SK-N-SH (cell line): ENCODE data around the gene CDCP1. TPM values are rescaled to one million over a fixed set of nuclear protein-coding genes. Genes with fewer than 3 reads are reported as not detected.

Experiments
- CTCF ChIA-PET: fragments of 300-600, 350-600 bp; formaldehyde crosslinking; extraction: SDS; loops from one replicate; lab custom pipeline; 2021; lab: Yijun Ruan, JAX
- POLR2A ChIA-PET: fragments of 350-600 bp; sonication (Branson Sonifier 250); formaldehyde crosslinking; extraction: SDS; loops from one replicate; lab custom pipeline; 2020; ENCODE audit warnings: antibody characterized with exemption, inconsistent platforms; lab: Yijun Ruan, JAX
- DNase-seq: peaks from one replicate; pipeline ENCODE4 v3.0.0; 2012
- H2AFZ ChIP-seq: fragments of 200-600 bp; sonication (generic); 2 replicates; pipeline ENCODE4 v1.8.1; 2016; ENCODE audit warnings: antibody characterized with exemption, mild to moderate bottlenecking, low read depth
- H3F3A ChIP-seq: fragments of 200-600 bp; sonication (generic); replicated peaks from 2 replicates; pipeline ENCODE3; 2016; ENCODE audit warnings: antibody characterized with exemption, mild to moderate bottlenecking; ENCODE audit not compliant: insufficient read depth
- H3K27ac ChIP-seq, 2 experiments: fragments of 200-500 bp in 1 of 2; fragments of 200-600 bp in 1 of 2; sonication (Bioruptor generic) in 1 of 2; sonication (generic), shearing (Covaris generic) in 1 of 2; 2 replicates each; pipeline versions ENCODE4 v1.5.1 to v1.6.1; 2014 to 2016; ENCODE audit warnings: low read depth in 2 of 2, inconsistent platforms in 1 of 2, low read length in 1 of 2, mild to moderate bottlenecking in 1 of 2, mixed read lengths in 1 of 2
- H3K27me3 ChIP-seq: fragments of 200-600 bp; sonication (generic), shearing (Covaris generic); 2 replicates; pipeline ENCODE4 v1.6.1; 2016; ENCODE audit warnings: mixed run types; ENCODE audit not compliant: insufficient read depth
- H3K36me3 ChIP-seq, 2 experiments: fragments of 200-500 bp in 1 of 2; fragments of 200-600 bp in 1 of 2; sonication (Bioruptor generic) in 1 of 2; sonication (generic) in 1 of 2; replicated peaks in 1 of 2; 2 replicates each; pipeline versions ENCODE3 to v1.5.1; 2014 to 2016; ENCODE audit warnings: low read length in 1 of 2, mild to moderate bottlenecking in 1 of 2; ENCODE audit not compliant: insufficient read depth in 2 of 2, control insufficient read depth in 1 of 2
- H3K4me1 ChIP-seq, 2 experiments: fragments of 200-500 bp in 1 of 2; fragments of 200-600 bp in 1 of 2; sonication (Bioruptor generic) in 1 of 2; sonication (generic), shearing (Covaris generic) in 1 of 2; 2 replicates each; pipeline versions ENCODE4 v1.5.1 to v1.6.1; 2014 to 2016; ENCODE audit warnings: low read depth in 1 of 2, low read length in 1 of 2, mixed run types in 1 of 2; ENCODE audit not compliant: insufficient read depth in 2 of 2, control insufficient read depth in 1 of 2
- H3K4me2 ChIP-seq: fragments of 200-600 bp; sonication (generic), shearing (Covaris generic); 2 replicates; pipeline ENCODE4 v1.6.1; 2017; ENCODE audit warnings: mixed run types
- H3K4me3 ChIP-seq, 2 experiments: fragments of 200-500 bp in 1 of 2; fragments of 200-600 bp in 1 of 2; sonication (Bioruptor generic) in 1 of 2; sonication (generic), shearing (Covaris generic) in 1 of 2; 2 replicates each; pipeline versions ENCODE4 v1.5.1 to v1.8.1; 2014 to 2016; ENCODE audit warnings: low read depth in 2 of 2, inconsistent platforms in 1 of 2, low read length in 1 of 2, mild to moderate bottlenecking in 1 of 2, mixed read lengths in 1 of 2, moderate library complexity in 1 of 2
- H3K79me2 ChIP-seq: fragments of 200-600 bp; sonication (generic); 2 replicates; pipeline ENCODE4 v1.8.1; 2017; ENCODE audit warnings: mild to moderate bottlenecking; ENCODE audit not compliant: insufficient read depth
- H3K9ac ChIP-seq: fragments of 200-600 bp; sonication (generic); 2 replicates; pipeline ENCODE4 v1.6.1; 2017; ENCODE audit warnings: mixed run types
- H3K9me2 ChIP-seq: fragments of 200-600 bp; sonication (generic); 2 replicates; pipeline ENCODE4 v1.6.1; 2017; ENCODE audit warnings: mixed run types
- H3K9me3 ChIP-seq: fragments of 200-600 bp; sonication (generic); 2 replicates; pipeline ENCODE4 v1.6.1; 2017; ENCODE audit warnings: mixed run types, mild to moderate bottlenecking, moderate library complexity
- H4K20me1 ChIP-seq: fragments of 200-600 bp; sonication (generic); 2 replicates; pipeline ENCODE4 v1.6.1; 2017; ENCODE audit warnings: mild to moderate bottlenecking, mixed run types; ENCODE audit not compliant: insufficient read depth
- EP300 ChIP-seq, 2 experiments: IDR thresholded peaks; 2 replicates each; pipeline versions ENCODE4 v1.4.0 to v1.6.1; 2012; ENCODE audit warnings: borderline replicate concordance in 1 of 2, low read depth in 1 of 2, low read length in 1 of 2
- EZH2phosphoT487 ChIP-seq: fragments of 200-600 bp; sonication (generic); IDR thresholded peaks from 2 replicates; pipeline ENCODE4 v1.6.1; 2017; ENCODE audit warnings: low read depth, mixed run types, mild to moderate bottlenecking, antibody characterized with exemption, moderate library complexity, borderline replicate concordance
- FOSL2 ChIP-seq: IDR thresholded peaks from 2 replicates; pipeline ENCODE4 v1.4.0; 2012; ENCODE audit warnings: low read depth, mild to moderate bottlenecking, moderate library complexity, borderline replicate concordance
- GATA2 ChIP-seq: sonication (generic); formaldehyde crosslinking; IDR thresholded peaks from 2 replicates; pipeline ENCODE4 v1.5.0; 2020; ENCODE audit warnings: mild to moderate bottlenecking, missing genetic modification reagents
- JUND ChIP-seq: IDR thresholded peaks from 2 replicates; pipeline ENCODE4 v1.4.0; 2012
- MAX ChIP-seq: IDR thresholded peaks from 2 replicates; pipeline ENCODE4 v1.4.0; 2012; ENCODE audit warnings: low read depth
- MEF2A ChIP-seq: IDR thresholded peaks from 2 replicates; pipeline ENCODE4 v1.4.0; 2012; ENCODE audit warnings: low read depth, borderline replicate concordance
- PBX3 ChIP-seq: IDR thresholded peaks from 2 replicates; pipeline ENCODE4; 2012
- RAD21 ChIP-seq: IDR thresholded peaks from 2 replicates; pipeline ENCODE4 v1.6.1; 2012; ENCODE audit warnings: mild to moderate bottlenecking, low read length
- REST ChIP-seq: IDR thresholded peaks from 2 replicates; pipeline ENCODE4 v1.6.1; 2012; ENCODE audit warnings: mild to moderate bottlenecking, low read depth, low read length, moderate library complexity
- RFX5 ChIP-seq: IDR thresholded peaks from 2 replicates; pipeline ENCODE4 v1.6.1; 2012; ENCODE audit warnings: mild to moderate bottlenecking, improper control_type of control experiment, low read length
- TAF1 ChIP-seq: IDR thresholded peaks from 2 replicates; pipeline ENCODE4 v1.6.1; 2012; ENCODE audit warnings: low read depth, mild to moderate bottlenecking, low read length, moderate library complexity, borderline replicate concordance
- WGBS: methylation state at CpG from one replicate; pipeline ENCODE4 v1.1.6; 2017; ENCODE audit warnings: low lambda C conversion rate; 5-methylcytosine and 5-hydroxymethylcytosine counted together
- polyA plus RNA-seq, 3 experiments: library from polyadenylated mRNA; depleted of rRNA; stranded (reverse); fragments of >200 nt; gene quantifications; 2 replicates each; pipeline ENCODE4 v1.2.3, GENCODE V29; 2012

The CDCP1 gene
- polyA plus RNA-seq, 1 of the 3 experiments (the other 2 are of a cell fraction), result 3.6 TPM

GRCh38 chr3:45103334-45103733 lies 42.8 kb downstream of the CDCP1 start:
- no peaks in the 10 kb centered on the region for H3K9me3 ChIP-seq
- POLR2A ChIA-PET, result no interaction called here
- no peak overlapping the region for H3K4me2 ChIP-seq

More at GRCh38 chr3:45103334-45103733, 42.8 kb downstream of the CDCP1 start:
- Histone ChIP-seq H3K9me2 (no peaks in the 10 kb centered on the region), H4K20me1 (no peaks in the 10 kb centered on the region), H3K36me3 (no peaks in the 10 kb centered on the region), H3K27ac (no peak overlapping the region), H3K79me2 (no peaks in the 10 kb centered on the region), H2AFZ (no peak overlapping the region), H3K27me3 (no peaks in the 10 kb centered on the region), H3K4me1 (peaks cover 0 to 14% of the 10 kb centered on the region in 2 experiments; a peak in 1 of 4 replicates), H3K9ac (no peak overlapping the region), H3F3A (no peaks in the 10 kb centered on the region), H3K4me3 (no peak overlapping the region)
- no peak for DNase-seq
- TF ChIP-seq REST, result no peak
- no peak for TF ChIP-seq FOSL2
- TF ChIP-seq EP300 (IDR thresholded peaks at IDR 0.05; ENCODE audit: borderline replicate concordance in 1 of 2, low read depth in 1 of 2, low read length in 1 of 2), result no peak
- no peak for TF ChIP-seq MEF2A
- no peak for TF ChIP-seq JUND
- TF ChIP-seq RAD21, result no peak
- TF ChIP-seq RFX5, result no peak
- no peak for TF ChIP-seq GATA2 (CRISPR knock-in tag)
- no peak for TF ChIP-seq EZH2phosphoT487
- no peak for TF ChIP-seq MAX
- no peak for TF ChIP-seq PBX3
- TF ChIP-seq TAF1, result no peak
- CTCF ChIA-PET, result interaction anchor here (1.3 kb wide), 1 partner anchor 63 kb away, joined by 4 read pairs; no protein-coding TSS in a partner anchor
- WGBS, result 88% methylated on average over 2 of the region's 2 CpGs
